Neural cell (in vitro differentiated cells): ENCODE measurements around the gene STAU1. TPM values are rescaled to one million over a fixed set of nuclear protein-coding genes. Genes with fewer than 3 reads are reported as not detected.

Source experiments
- H2AFZ ChIP-seq: fragments of 200-600, 300-800 bp; sonication (generic), shearing (Covaris generic); 2 replicates; pipeline ENCODE4 v1.6.0; 2014; ENCODE audit warnings: low read depth, mild to moderate bottlenecking, antibody characterized with exemption, low read length, moderate library complexity
- H3F3A ChIP-seq: fragments of 200-600 bp; shearing (Covaris generic); 2 replicates; pipeline ENCODE4 v1.6.1; 2016; ENCODE audit warnings: mild to moderate bottlenecking, moderate library complexity, mixed read lengths, antibody characterized with exemption, low read length; ENCODE audit not compliant: insufficient read depth, poor library complexity, severe bottlenecking
- H3K27ac ChIP-seq: fragments of 200-600, 300-800 bp; sonication (generic), shearing (Covaris generic); 2 replicates; pipeline ENCODE4 v1.5.1; 2014; ENCODE audit warnings: mild to moderate bottlenecking, low read length, moderate library complexity
- H3K27me3 ChIP-seq: fragments of 300-800, 200-600 bp; sonication (generic), shearing (Covaris generic); 2 replicates; pipeline ENCODE4 v1.6.0; 2014; ENCODE audit warnings: mild to moderate bottlenecking, low read depth, low read length, moderate library complexity; ENCODE audit not compliant: insufficient read depth
- H3K36me3 ChIP-seq: fragments of 300-800, 200-600 bp; sonication (generic), shearing (Covaris generic); 2 replicates; pipeline ENCODE4 v1.5.1; 2014; ENCODE audit warnings: mild to moderate bottlenecking, antibody characterized with exemption, low read length, moderate library complexity; ENCODE audit not compliant: insufficient read depth
- H3K4me2 ChIP-seq: fragments of 300-800, 200-600 bp; sonication (generic), shearing (Covaris generic); 2 replicates; pipeline ENCODE4 v1.6.0; 2014; ENCODE audit warnings: mild to moderate bottlenecking, low read length
- H3K4me3 ChIP-seq: fragments of 300-800, 200-600 bp; sonication (generic), shearing (Covaris generic); 2 replicates; pipeline ENCODE4 v1.5.1; 2014; ENCODE audit warnings: mild to moderate bottlenecking, low read length, moderate library complexity
- H3K79me2 ChIP-seq: fragments of 200-600 bp; shearing (Covaris generic); replicated peaks from 2 replicates; pipeline ENCODE4 v1.6.0; 2014; ENCODE audit warnings: mild to moderate bottlenecking, low read length, moderate library complexity; ENCODE audit not compliant: insufficient read depth
- H3K9ac ChIP-seq: fragments of 300-800, 200-600 bp; sonication (generic), shearing (Covaris generic); 2 replicates; pipeline ENCODE4 v1.6.1; 2016; ENCODE audit warnings: mild to moderate bottlenecking, low read length, mixed read lengths
- H3K9me2 ChIP-seq: fragments of 200-600 bp; shearing (Covaris generic); 2 replicates; pipeline ENCODE4 v1.6.1; 2016; ENCODE audit warnings: mild to moderate bottlenecking, low read length, mixed read lengths; ENCODE audit not compliant: insufficient read depth
- H3K9me3 ChIP-seq: fragments of 200-600, 300-800 bp; sonication (generic), shearing (Covaris generic); 2 replicates; pipeline ENCODE4 v1.6.1; 2016; ENCODE audit warnings: mild to moderate bottlenecking, mixed run types, low read length, moderate library complexity, mixed read lengths
- H4K20me1 ChIP-seq: fragments of 200-600 bp; shearing (Covaris generic); 2 replicates; pipeline ENCODE4 v1.6.1; 2016; ENCODE audit warnings: mild to moderate bottlenecking, mixed run types; ENCODE audit not compliant: insufficient read depth
- CTCF ChIP-seq: fragments of 450-650 bp; IDR thresholded peaks from 2 replicates; pipeline ENCODE4 v1.5.1; 2014; ENCODE audit warnings: antibody characterized with exemption, mild to moderate bottlenecking, moderate library complexity; ENCODE audit not compliant: poor library complexity, severe bottlenecking
- EP300 ChIP-seq: fragments of 450-650 bp; conservative IDR thresholded peaks from 2 replicates; pipeline ENCODE4 v1.6.1; 2014; ENCODE audit warnings: antibody characterized with exemption, mild to moderate bottlenecking, moderate library complexity; ENCODE audit not compliant: poor library complexity, severe bottlenecking
- EZH2 ChIP-seq: fragments of 200-600, 300-800 bp; shearing (Covaris generic), sonication (generic); IDR thresholded peaks from 2 replicates; pipeline ENCODE4 v1.6.1; 2014; ENCODE audit warnings: antibody characterized with exemption, low read length, borderline replicate concordance, mild to moderate bottlenecking; ENCODE audit not compliant: insufficient read depth, poor library complexity, severe bottlenecking
- MXI1 ChIP-seq: fragments of 450-650 bp; conservative IDR thresholded peaks from 2 replicates; pipeline ENCODE4 v1.6.1; 2014; ENCODE audit warnings: antibody characterized with exemption, mild to moderate bottlenecking; ENCODE audit not compliant: poor library complexity, severe bottlenecking
- POLR2AphosphoS5 ChIP-seq: IDR thresholded peaks from 2 replicates; pipeline ENCODE4 v1.6.1; 2012
- RAD21 ChIP-seq: fragments of 450-650 bp; conservative IDR thresholded peaks from 2 replicates; pipeline ENCODE4 v1.6.1; 2014; ENCODE audit warnings: antibody characterized with exemption, mild to moderate bottlenecking, moderate library complexity
- REST ChIP-seq: IDR thresholded peaks from 2 replicates; pipeline ENCODE4 v1.6.1; 2012; ENCODE audit warnings: borderline replicate concordance
- SMC3 ChIP-seq: fragments of 450-650 bp; conservative IDR thresholded peaks from 2 replicates; pipeline ENCODE4 v1.6.1; 2014; ENCODE audit warnings: antibody characterized with exemption, mild to moderate bottlenecking, moderate library complexity; ENCODE audit not compliant: poor library complexity
- TAF1 ChIP-seq: IDR thresholded peaks from 2 replicates; pipeline ENCODE4 v1.6.1; 2012; ENCODE audit warnings: low read depth
- polyA plus RNA-seq: library from polyadenylated mRNA; depleted of rRNA; stranded (reverse); fragments of >200 nt; gene quantifications from 2 replicates; pipeline ENCODE4 v1.2.3, GENCODE V29; 2014

Gene STAU1
- polyA plus RNA-seq, 1 donor from 2014 or later = 43.1 TPM

GRCh38 chr20:49210757-49211110, 22.6 kb upstream of the STAU1 start:
- no peaks in the 10 kb centered on the region for H3K79me2 ChIP-seq
- H3K27me3 ChIP-seq = no peaks in the 10 kb centered on the region
- H3K9me2 ChIP-seq = no peaks in the 10 kb centered on the region
- no peaks in the 10 kb centered on the region for H3F3A ChIP-seq
- no peaks in the 10 kb centered on the region for H3K36me3 ChIP-seq
- no peak overlapping the region for H2AFZ ChIP-seq
- H3K27ac ChIP-seq = no peak overlapping the region
- TF ChIP-seq SMC3 = no peak
- no peak for TF ChIP-seq MXI1
- no peak for TF ChIP-seq RAD21
- TF ChIP-seq CTCF = no peak
- TF ChIP-seq EP300 = no peak
- TF ChIP-seq REST = no peak
- TF ChIP-seq EZH2 = no peak
- no peak for TF ChIP-seq TAF1
- TF ChIP-seq POLR2AphosphoS5 = no peak
- H3K9ac ChIP-seq = no peak overlapping the region
- H3K9me3 ChIP-seq = no peaks in the 10 kb centered on the region
- no peak overlapping the region for H3K4me3 ChIP-seq
- no peaks in the 10 kb centered on the region for H4K20me1 ChIP-seq
- no peak overlapping the region for H3K4me2 ChIP-seq

- H4K20me1 ChIP-seq = no peaks in the 10 kb centered on the region
- no peak overlapping the region for H3K4me2 ChIP-seq
- H3K9me2 ChIP-seq = no peaks in the 10 kb centered on the region
- no peak overlapping the region for H3K9ac ChIP-seq
- no peak overlapping the region for H3K27ac ChIP-seq
- no peaks in the 10 kb centered on the region for H3K79me2 ChIP-seq
- no peak overlapping the region for H2AFZ ChIP-seq
- TF ChIP-seq REST (no peak), TAF1 (no peak), EP300 (no peak), SMC3 (no peak), CTCF (no peak), POLR2AphosphoS5 (no peak), EZH2 (no peak), RAD21 (no peak), MXI1 (no peak)
- H3K9me3 ChIP-seq = no peaks in the 10 kb centered on the region
- H3K4me3 ChIP-seq = no peak overlapping the region
- no peaks in the 10 kb centered on the region for H3K36me3 ChIP-seq
- H3K27me3 ChIP-seq = no peaks in the 10 kb centered on the region
- no peaks in the 10 kb centered on the region for H3F3A ChIP-seq
These were observed 22.1 kb upstream of the STAU1 start for GRCh38 chr20:49210101-49210756.
